HEK293 (cell line): ENCODE results near the gene CACNG4.

Source experiments
- CTCF ChIA-PET: fragments of 350-600 bp; formaldehyde crosslinking; extraction: SDS; loops from one replicate; lab custom pipeline; 2021; ENCODE audit warnings: antibody characterized with exemption; lab: Yijun Ruan, JAX
- POLR2A ChIA-PET: fragments of 300-600 bp; formaldehyde crosslinking; extraction: SDS; loops from one replicate; lab custom pipeline; 2020; ENCODE audit warnings: antibody characterized with exemption, inconsistent platforms; lab: Yijun Ruan, JAX
- H3K27ac ChIP-seq: fragments of 200-500 bp; sonication (Bioruptor generic); 2 replicates; pipeline ENCODE4 v1.5.1; 2014; ENCODE audit warnings: low read depth, low read length, control low read depth, inconsistent platforms; ENCODE audit errors: extremely low read depth
- H3K36me3 ChIP-seq, 2 experiments: fragments of 200-500 bp in 1 of 2; sonication (Bioruptor generic) in 1 of 2; 1 replicate in 1 of 2; 2 replicates in 1 of 2; pipeline ENCODE4 v1.5.1; 2014 to 2017; ENCODE audit warnings: inconsistent platforms in 2 of 2, low read length in 2 of 2; ENCODE audit not compliant: control insufficient read depth in 2 of 2, insufficient read depth in 1 of 2
- H3K4me1 ChIP-seq: fragments of 200-500 bp; sonication (Bioruptor generic); 2 replicates; pipeline ENCODE4 v1.5.1; 2014; ENCODE audit warnings: mild to moderate bottlenecking, low read length, inconsistent platforms; ENCODE audit not compliant: control insufficient read depth, insufficient read depth
- H3K4me3 ChIP-seq: 2 replicates; pipeline ENCODE4 v1.5.1; 2011; ENCODE audit warnings: low read depth, mild to moderate bottlenecking, control low read depth, low read length, moderate library complexity
- H3K9me3 ChIP-seq: fragments of 200-500 bp; sonication (Bioruptor generic); 2 replicates; pipeline ENCODE4 v1.5.1; 2014; ENCODE audit warnings: low read depth, low read length, inconsistent platforms; ENCODE audit not compliant: control insufficient read depth, insufficient read depth
- FEZF1 ChIP-seq: fragments of 450-650 bp; formaldehyde crosslinking; IDR thresholded peaks from 2 replicates; pipeline ENCODE4 v1.5.1; 2016; ENCODE audit warnings: missing biosample characterization, missing genetic modification characterization
- KLF1 ChIP-seq: fragments of 450-650 bp; formaldehyde crosslinking; IDR thresholded peaks from 2 replicates; pipeline ENCODE4 v1.5.1; 2016; ENCODE audit warnings: missing biosample characterization, missing genetic modification characterization
- OVOL3 ChIP-seq: fragments of 450-650 bp; formaldehyde crosslinking; IDR thresholded peaks from 2 replicates; pipeline ENCODE4 v1.5.1; 2016; ENCODE audit warnings: missing biosample characterization, missing genetic modification characterization
- SALL2 ChIP-seq: fragments of 450-650 bp; formaldehyde crosslinking; IDR thresholded peaks from 2 replicates; pipeline ENCODE4 v1.5.0; 2017; ENCODE audit warnings: missing biosample characterization, mild to moderate bottlenecking, missing genetic modification characterization, borderline replicate concordance
- YY1 ChIP-seq: fragments of 450-650 bp; formaldehyde crosslinking; IDR thresholded peaks from 2 replicates; pipeline ENCODE4 v1.5.1; 2018; ENCODE audit warnings: missing biosample characterization, missing genetic modification characterization
- ZBTB21 ChIP-seq: fragments of 450-650 bp; formaldehyde crosslinking; IDR thresholded peaks from 2 replicates; pipeline ENCODE4 v1.5.1; 2017; ENCODE audit warnings: missing biosample characterization, missing genetic modification characterization
- ZBTB48 ChIP-seq: fragments of 450-650 bp; formaldehyde crosslinking; IDR thresholded peaks from 2 replicates; pipeline ENCODE4 v1.5.1; 2016; ENCODE audit warnings: missing biosample characterization, missing genetic modification characterization
- ZBTB49 ChIP-seq: fragments of 450-650 bp; formaldehyde crosslinking; IDR thresholded peaks from 2 replicates; pipeline ENCODE4 v1.5.1; 2016; ENCODE audit warnings: missing biosample characterization, missing genetic modification characterization, low read depth
- ZNF121 ChIP-seq: fragments of 450-650 bp; formaldehyde crosslinking; IDR thresholded peaks from 2 replicates; pipeline ENCODE4 v1.5.1; 2016; ENCODE audit warnings: missing biosample characterization, missing genetic modification characterization
- ZNF138 ChIP-seq: fragments of 450-650 bp; formaldehyde crosslinking; IDR thresholded peaks from 2 replicates; pipeline ENCODE4 v1.5.1; 2016; ENCODE audit warnings: missing biosample characterization, missing genetic modification characterization, borderline replicate concordance
- ZNF214 ChIP-seq: fragments of 450-650 bp; formaldehyde crosslinking; IDR thresholded peaks from 2 replicates; pipeline ENCODE4 v1.5.1; 2017; ENCODE audit warnings: missing biosample characterization, mild to moderate bottlenecking, missing genetic modification characterization, borderline replicate concordance
- ZNF311 ChIP-seq: fragments of 450-650 bp; formaldehyde crosslinking; IDR thresholded peaks from 2 replicates; pipeline ENCODE4 v1.5.1; 2017; ENCODE audit warnings: missing biosample characterization, missing genetic modification characterization, borderline replicate concordance
- ZNF366 ChIP-seq: fragments of 450-650 bp; formaldehyde crosslinking; conservative IDR thresholded peaks from 2 replicates; pipeline ENCODE4 v1.5.1; 2016; ENCODE audit warnings: missing biosample characterization, missing genetic modification characterization
- ZNF391 ChIP-seq: fragments of 450-650 bp; formaldehyde crosslinking; IDR thresholded peaks from 2 replicates; pipeline ENCODE4 v1.5.1; 2016; ENCODE audit warnings: low read depth, missing biosample characterization, missing genetic modification characterization, borderline replicate concordance
- ZNF398 ChIP-seq: fragments of 450-650 bp; formaldehyde crosslinking; IDR thresholded peaks from 2 replicates; pipeline ENCODE4 v1.5.1; 2017; ENCODE audit warnings: missing biosample characterization, missing genetic modification characterization
- ZNF426 ChIP-seq: fragments of 450-650 bp; formaldehyde crosslinking; IDR thresholded peaks from 2 replicates; pipeline ENCODE4 v1.5.1; 2017; ENCODE audit warnings: missing biosample characterization, missing genetic modification characterization, mild to moderate bottlenecking, inconsistent platforms, moderate library complexity
- ZNF571 ChIP-seq: fragments of 450-650 bp; formaldehyde crosslinking; IDR thresholded peaks from 2 replicates; pipeline ENCODE4 v1.5.0; 2017; ENCODE audit warnings: missing biosample characterization, missing genetic modification characterization
- ZNF664 ChIP-seq: fragments of 450-650 bp; formaldehyde crosslinking; IDR thresholded peaks from 2 replicates; pipeline ENCODE4 v1.5.1; 2016; ENCODE audit warnings: missing biosample characterization, missing genetic modification characterization
- TF ChIP-seq, protein P1 (sequence below): fragments of 450-650 bp; formaldehyde crosslinking; IDR thresholded peaks from 2 replicates; pipeline ENCODE4 v1.5.1; 2017; ENCODE audit warnings: missing biosample characterization, missing genetic modification characterization
- TF ChIP-seq, protein P2 (sequence below): fragments of 450-650 bp; formaldehyde crosslinking; IDR thresholded peaks from 2 replicates; pipeline ENCODE4 v1.5.1; 2016; ENCODE audit warnings: missing biosample characterization, missing genetic modification characterization

CACNG4 gene

DNA sequence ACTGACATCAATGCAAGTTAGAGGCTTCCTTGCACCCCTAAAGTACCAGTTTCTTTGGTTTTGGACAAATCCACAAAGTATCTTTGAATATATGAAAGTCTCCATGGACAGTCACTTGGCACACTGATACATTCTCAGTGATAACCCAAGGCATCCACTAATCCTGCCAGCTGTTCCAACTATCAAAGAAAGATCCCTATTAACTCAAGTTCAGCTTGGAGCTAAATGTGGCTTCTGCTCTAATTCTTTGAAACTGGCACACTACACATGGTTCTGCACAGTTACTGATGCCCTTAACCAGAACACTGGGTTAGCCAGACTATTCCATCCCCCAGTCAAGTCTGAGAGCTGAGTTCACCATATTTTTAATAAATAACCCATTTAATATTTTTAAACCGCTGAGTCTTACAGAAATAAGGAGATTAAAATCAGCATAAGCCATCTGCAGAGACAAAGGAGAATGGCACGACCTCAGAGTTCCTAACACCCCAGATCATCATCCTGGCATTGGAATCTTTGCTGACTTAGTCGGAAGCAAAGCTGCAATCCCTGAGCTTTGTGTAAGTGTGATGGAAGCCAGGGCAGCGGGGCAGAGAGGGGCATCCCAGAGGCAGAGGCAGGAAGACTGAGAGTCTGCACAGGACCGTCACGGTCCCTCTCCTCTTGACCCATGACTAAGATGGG, 86.1 kb downstream of the CACNG4 start:
- no peaks in the 10 kb centered on the region for H3K9me3 ChIP-seq
- no peak overlapping the region for H3K27ac ChIP-seq
- no peaks in the 10 kb centered on the region for H3K36me3 ChIP-seq
- H3K4me1 ChIP-seq = no peaks in the 10 kb centered on the region
- ChIA-PET POLR2A (no interaction called here), CTCF (interaction anchor here (0.6 kb wide), 1 partner anchor 23 kb away, joined by 4 read pairs; no protein-coding TSS in a partner anchor)
- TF ChIP-seq OVOL3 (tag by site-specific recombination) (no peak), FEZF1 (tag by site-specific recombination) (no peak), ZNF398 (no peak), SALL2 (tag by site-specific recombination) (no peak), ZNF311 (tag by site-specific recombination) (no peak), ZNF121 (tag by site-specific recombination) (no peak), ZNF138 (tag by site-specific recombination) (no peak), ZNF664 (no peak), ZNF426 (tag by site-specific recombination) (no peak), ZNF366 (no peak), ZNF214 (no peak), KLF1 (tag by site-specific recombination) (no peak), ZNF571 (tag by site-specific recombination) (no peak), YY1 (tag by site-specific recombination) (no peak), ZBTB49 (tag by site-specific recombination) (no peak), ZBTB48 (tag by site-specific recombination) (no peak), ZNF391 (tag by site-specific recombination) (no peak), ZBTB21 (no peak)
- TF ChIP-seq, protein P1, sequence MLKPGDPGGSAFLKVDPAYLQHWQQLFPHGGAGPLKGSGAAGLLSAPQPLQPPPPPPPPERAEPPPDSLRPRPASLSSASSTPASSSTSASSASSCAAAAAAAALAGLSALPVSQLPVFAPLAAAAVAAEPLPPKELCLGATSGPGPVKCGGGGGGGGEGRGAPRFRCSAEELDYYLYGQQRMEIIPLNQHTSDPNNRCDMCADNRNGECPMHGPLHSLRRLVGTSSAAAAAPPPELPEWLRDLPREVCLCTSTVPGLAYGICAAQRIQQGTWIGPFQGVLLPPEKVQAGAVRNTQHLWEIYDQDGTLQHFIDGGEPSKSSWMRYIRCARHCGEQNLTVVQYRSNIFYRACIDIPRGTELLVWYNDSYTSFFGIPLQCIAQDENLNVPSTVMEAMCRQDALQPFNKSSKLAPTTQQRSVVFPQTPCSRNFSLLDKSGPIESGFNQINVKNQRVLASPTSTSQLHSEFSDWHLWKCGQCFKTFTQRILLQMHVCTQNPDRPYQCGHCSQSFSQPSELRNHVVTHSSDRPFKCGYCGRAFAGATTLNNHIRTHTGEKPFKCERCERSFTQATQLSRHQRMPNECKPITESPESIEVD = no peak
- TF ChIP-seq, protein P2, sequence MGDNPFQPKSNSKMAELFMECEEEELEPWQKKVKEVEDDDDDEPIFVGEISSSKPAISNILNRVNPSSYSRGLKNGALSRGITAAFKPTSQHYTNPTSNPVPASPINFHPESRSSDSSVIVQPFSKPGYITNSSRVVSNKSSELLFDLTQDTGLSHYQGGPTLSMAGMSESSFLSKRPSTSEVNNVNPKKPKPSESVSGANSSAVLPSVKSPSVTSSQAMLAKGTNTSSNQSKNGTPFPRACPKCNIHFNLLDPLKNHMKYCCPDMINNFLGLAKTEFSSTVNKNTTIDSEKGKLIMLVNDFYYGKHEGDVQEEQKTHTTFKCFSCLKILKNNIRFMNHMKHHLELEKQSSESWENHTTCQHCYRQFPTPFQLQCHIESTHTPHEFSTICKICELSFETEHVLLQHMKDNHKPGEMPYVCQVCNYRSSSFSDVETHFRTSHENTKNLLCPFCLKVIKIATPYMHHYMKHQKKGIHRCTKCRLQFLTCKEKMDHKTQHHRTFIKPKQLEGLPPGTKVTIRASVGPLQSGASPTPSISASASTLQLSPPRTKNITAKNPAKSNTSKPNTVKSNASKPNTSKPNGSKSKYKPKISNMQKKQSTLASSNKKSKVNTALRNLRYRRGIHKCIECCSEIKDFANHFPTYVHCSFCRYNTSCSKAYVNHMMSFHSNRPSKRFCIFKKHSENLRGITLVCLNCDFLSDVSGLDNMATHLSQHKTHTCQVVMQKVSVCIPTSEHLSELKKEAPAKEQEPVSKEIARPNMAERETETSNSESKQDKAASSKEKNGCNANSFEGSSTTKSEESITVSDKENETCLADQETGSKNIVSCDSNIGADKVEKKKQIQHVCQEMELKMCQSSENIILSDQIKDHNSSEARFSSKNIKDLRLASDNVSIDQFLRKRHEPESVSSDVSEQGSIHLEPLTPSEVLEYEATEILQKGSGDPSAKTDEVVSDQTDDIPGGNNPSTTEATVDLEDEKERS = no peak
- H3K4me3 ChIP-seq = no peak overlapping the region
